Measurements from ENCODE around the gene CLMN. TPM values are rescaled to one million over a fixed set of nuclear protein-coding genes. Genes with fewer than 3 reads are reported as not detected.

CLMN gene
- polyA plus RNA-seq, 1 donor from 2014 or later, result 0.57 TPM

DNA sequence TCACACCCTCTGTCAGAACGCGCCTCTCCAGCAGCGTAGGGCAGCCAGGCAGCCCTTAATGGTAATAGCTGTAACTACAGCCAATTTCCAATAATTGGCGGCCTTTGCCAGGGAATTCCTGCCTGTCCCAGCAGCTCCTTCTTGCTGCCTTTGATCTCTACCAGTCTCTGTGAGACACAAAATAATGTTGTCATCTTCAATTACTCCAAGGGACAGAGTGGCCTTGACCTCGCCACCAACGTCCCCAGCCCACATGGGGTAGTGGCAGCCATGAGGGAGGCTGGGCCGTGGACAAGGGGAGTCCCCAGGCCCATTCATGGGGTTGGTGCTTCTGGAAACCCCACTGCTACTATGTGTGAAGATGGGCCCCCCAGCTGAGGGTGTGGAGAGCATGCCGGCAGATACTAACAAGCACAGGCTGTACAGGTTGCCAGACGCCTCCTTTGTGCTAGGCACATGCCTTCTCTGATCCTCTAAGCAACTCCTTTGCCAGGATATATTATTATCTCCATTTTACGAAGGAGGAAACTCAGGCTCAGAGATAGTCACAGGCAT lies 17.4 kb upstream of the CLMN start:
- H4K20me1 ChIP-seq (ENCODE audit: insufficient read depth), result no peaks in the 10 kb centered on the region
- H3K9me3 ChIP-seq (ENCODE audit: low read length), result no peaks in the 10 kb centered on the region
- no peaks in the 10 kb centered on the region for H3K36me3 ChIP-seq (ENCODE audit: insufficient read depth, low read length)
- H3K4me3 ChIP-seq (ENCODE audit: low read length), result no peak overlapping the region
- H3K9ac ChIP-seq (ENCODE audit: low read length), result no peak overlapping the region
- TF ChIP-seq EZH2 (IDR thresholded peaks at IDR 0.05; ENCODE audit: borderline replicate concordance, insufficient read depth, low read length, poor library complexity, severe bottlenecking), result no peak
- TF ChIP-seq TAF1 (IDR thresholded peaks at IDR 0.05; ENCODE audit: low read depth), result no peak
- no peak for TF ChIP-seq EP300 (conservative IDR thresholded peaks at IDR 0.05; ENCODE audit: poor library complexity, severe bottlenecking)
- TF ChIP-seq MXI1 (conservative IDR thresholded peaks at IDR 0.05; ENCODE audit: poor library complexity, severe bottlenecking), result no peak
- TF ChIP-seq CTCF (IDR thresholded peaks at IDR 0.05; ENCODE audit: poor library complexity, severe bottlenecking), result no peak
- peak; percentile 20 for TF ChIP-seq POLR2AphosphoS5 (IDR thresholded peaks at IDR 0.05)
- TF ChIP-seq, protein P1, sequence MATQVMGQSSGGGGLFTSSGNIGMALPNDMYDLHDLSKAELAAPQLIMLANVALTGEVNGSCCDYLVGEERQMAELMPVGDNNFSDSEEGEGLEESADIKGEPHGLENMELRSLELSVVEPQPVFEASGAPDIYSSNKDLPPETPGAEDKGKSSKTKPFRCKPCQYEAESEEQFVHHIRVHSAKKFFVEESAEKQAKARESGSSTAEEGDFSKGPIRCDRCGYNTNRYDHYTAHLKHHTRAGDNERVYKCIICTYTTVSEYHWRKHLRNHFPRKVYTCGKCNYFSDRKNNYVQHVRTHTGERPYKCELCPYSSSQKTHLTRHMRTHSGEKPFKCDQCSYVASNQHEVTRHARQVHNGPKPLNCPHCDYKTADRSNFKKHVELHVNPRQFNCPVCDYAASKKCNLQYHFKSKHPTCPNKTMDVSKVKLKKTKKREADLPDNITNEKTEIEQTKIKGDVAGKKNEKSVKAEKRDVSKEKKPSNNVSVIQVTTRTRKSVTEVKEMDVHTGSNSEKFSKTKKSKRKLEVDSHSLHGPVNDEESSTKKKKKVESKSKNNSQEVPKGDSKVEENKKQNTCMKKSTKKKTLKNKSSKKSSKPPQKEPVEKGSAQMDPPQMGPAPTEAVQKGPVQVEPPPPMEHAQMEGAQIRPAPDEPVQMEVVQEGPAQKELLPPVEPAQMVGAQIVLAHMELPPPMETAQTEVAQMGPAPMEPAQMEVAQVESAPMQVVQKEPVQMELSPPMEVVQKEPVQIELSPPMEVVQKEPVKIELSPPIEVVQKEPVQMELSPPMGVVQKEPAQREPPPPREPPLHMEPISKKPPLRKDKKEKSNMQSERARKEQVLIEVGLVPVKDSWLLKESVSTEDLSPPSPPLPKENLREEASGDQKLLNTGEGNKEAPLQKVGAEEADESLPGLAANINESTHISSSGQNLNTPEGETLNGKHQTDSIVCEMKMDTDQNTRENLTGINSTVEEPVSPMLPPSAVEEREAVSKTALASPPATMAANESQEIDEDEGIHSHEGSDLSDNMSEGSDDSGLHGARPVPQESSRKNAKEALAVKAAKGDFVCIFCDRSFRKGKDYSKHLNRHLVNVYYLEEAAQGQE (IDR thresholded peaks at IDR 0.05; ENCODE audit: borderline replicate concordance), result peak; percentile 51
- TF ChIP-seq SMC3 (conservative IDR thresholded peaks at IDR 0.05; ENCODE audit: poor library complexity), result no peak
- TF ChIP-seq RAD21 (conservative IDR thresholded peaks at IDR 0.05), result no peak
- H3K4me2 ChIP-seq (ENCODE audit: low read length), result no peak overlapping the region
- no peak overlapping the region for H3K27ac ChIP-seq (ENCODE audit: low read length)
- no peaks in the 10 kb centered on the region for H3K27me3 ChIP-seq (ENCODE audit: insufficient read depth, low read depth, low read length)
- H3K79me2 ChIP-seq (replicated peaks; ENCODE audit: insufficient read depth, low read length), result no peaks in the 10 kb centered on the region
- H3F3A ChIP-seq (ENCODE audit: insufficient read depth, low read length, poor library complexity, severe bottlenecking), result no peaks in the 10 kb centered on the region
- no peak overlapping the region for H2AFZ ChIP-seq (ENCODE audit: low read depth, low read length)
- no peaks in the 10 kb centered on the region for H3K9me2 ChIP-seq (ENCODE audit: insufficient read depth, low read length)

DNA sequence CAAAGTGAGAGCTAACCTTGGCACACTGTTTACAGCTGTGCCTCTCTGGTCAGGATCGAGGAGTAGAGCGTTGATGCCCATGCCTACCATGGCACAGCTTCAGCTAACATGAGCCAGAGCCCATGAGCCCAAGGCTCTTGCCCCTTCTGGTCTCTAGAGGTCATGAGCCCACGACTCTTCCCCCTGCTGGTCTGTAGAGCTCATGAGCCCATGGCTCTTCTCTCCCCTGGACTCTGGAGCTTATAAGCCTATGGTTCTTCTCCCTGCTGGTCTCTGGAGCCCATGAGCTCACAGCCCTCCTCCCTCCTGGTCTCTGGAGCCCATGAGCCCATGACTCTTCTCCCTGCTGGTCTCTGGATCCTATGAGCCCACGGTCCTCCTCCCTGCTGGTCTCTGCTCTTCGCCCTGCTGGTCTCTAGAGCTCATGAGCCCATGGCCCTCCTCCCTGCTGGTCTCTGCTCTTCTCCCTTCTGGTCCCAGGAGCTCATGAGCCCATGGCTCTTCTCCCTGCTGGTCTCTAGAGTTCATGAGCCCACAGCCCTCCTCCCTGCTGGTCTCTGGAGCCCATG lies 16.6 kb upstream of the CLMN start:
- H3K9me3 ChIP-seq (ENCODE audit: low read length), result no peaks in the 10 kb centered on the region
- no peak overlapping the region for H2AFZ ChIP-seq (ENCODE audit: low read depth, low read length)
- no peaks in the 10 kb centered on the region for H3K79me2 ChIP-seq (replicated peaks; ENCODE audit: insufficient read depth, low read length)
- no peak overlapping the region for H3K9ac ChIP-seq (ENCODE audit: low read length)
- no peaks in the 10 kb centered on the region for H3K9me2 ChIP-seq (ENCODE audit: insufficient read depth, low read length)
- no peak overlapping the region for H3K4me3 ChIP-seq (ENCODE audit: low read length)
- no peak overlapping the region for H3K27ac ChIP-seq (ENCODE audit: low read length)
- TF ChIP-seq EZH2 (IDR thresholded peaks at IDR 0.05; ENCODE audit: borderline replicate concordance, insufficient read depth, low read length, poor library complexity, severe bottlenecking), result no peak
- no peak for TF ChIP-seq SMC3 (conservative IDR thresholded peaks at IDR 0.05; ENCODE audit: poor library complexity)
- H3F3A ChIP-seq (ENCODE audit: insufficient read depth, low read length, poor library complexity, severe bottlenecking), result no peaks in the 10 kb centered on the region
- H3K27me3 ChIP-seq (ENCODE audit: insufficient read depth, low read depth, low read length), result no peaks in the 10 kb centered on the region
- H3K4me2 ChIP-seq (ENCODE audit: low read length), result no peak overlapping the region
- H3K36me3 ChIP-seq (ENCODE audit: insufficient read depth, low read length), result no peaks in the 10 kb centered on the region
- H4K20me1 ChIP-seq (ENCODE audit: insufficient read depth), result no peaks in the 10 kb centered on the region

Measured in neural cell (in vitro differentiated cells).